GM23338 (cell line): ENCODE data around the gene SLX4.

Source experiments
- CREB1 ChIP-seq: fragments of 250-450 bp; sonication (Bioruptor Pico); IDR thresholded peaks from 2 replicates; pipeline ENCODE4 v1.5.0; 2020; ENCODE audit warnings: low read depth, mild to moderate bottlenecking, moderate library complexity
- EZH2 ChIP-seq: fragments of 200-600 bp; sonication (generic); IDR thresholded peaks from one replicate; pipeline ENCODE4 v1.8.0; 2017; ENCODE audit warnings: antibody characterized with exemption, mild to moderate bottlenecking, low read depth; ENCODE audit not compliant: unreplicated experiment
- EZH2phosphoT487 ChIP-seq: fragments of 200-600 bp; sonication (generic); IDR thresholded peaks from one replicate; pipeline ENCODE4 v1.8.1; 2018; ENCODE audit warnings: antibody characterized with exemption; ENCODE audit not compliant: unreplicated experiment
- JUNB ChIP-seq: IDR thresholded peaks from one replicate; pipeline ENCODE4 v1.6.1; 2016; ENCODE audit warnings: antibody characterized with exemption; ENCODE audit not compliant: unreplicated experiment
- POLR2AphosphoS5 ChIP-seq: IDR thresholded peaks from 2 replicates; pipeline ENCODE4 v1.6.1; 2016; ENCODE audit warnings: antibody characterized with exemption, low read depth
- TF ChIP-seq, protein P1 (sequence below), 2 experiments: fragments of 200-600 bp in 1 of 2; sonication (generic) in 1 of 2; conservative IDR thresholded peaks; 2 replicates each; pipeline versions ENCODE4 v1.5.1 to v1.6.1; 2016 to 2017; ENCODE audit warnings: antibody characterized with exemption in 2 of 2, low read depth in 2 of 2, mild to moderate bottlenecking in 2 of 2, moderate library complexity in 1 of 2
- TF ChIP-seq, protein P2 (sequence below): IDR thresholded peaks from 2 replicates; pipeline ENCODE4 v1.6.1; 2016; ENCODE audit warnings: antibody characterized with exemption
- TF ChIP-seq, protein P3 (sequence below): IDR thresholded peaks from one replicate; pipeline ENCODE4 v1.6.1; 2018; ENCODE audit warnings: antibody characterized with exemption; ENCODE audit not compliant: unreplicated experiment

DNA sequence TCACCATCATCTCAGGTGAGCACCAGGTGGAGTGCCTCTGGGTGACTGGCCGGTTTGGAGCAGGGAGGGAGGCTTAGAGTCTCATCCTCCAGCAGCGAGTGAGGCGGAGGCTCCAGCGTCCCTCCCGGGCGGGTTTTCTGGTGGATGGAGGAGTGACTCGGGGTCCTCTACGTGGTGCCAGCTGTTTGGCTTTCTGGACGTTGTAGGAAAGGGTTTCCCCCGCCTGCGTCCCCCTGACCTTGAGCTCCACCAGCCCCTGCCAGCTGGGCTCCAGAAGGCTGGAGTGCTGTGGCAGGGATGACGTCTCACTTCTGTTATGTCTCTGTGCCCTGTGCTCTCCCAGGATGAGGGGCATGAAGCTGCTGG, 43.6 kb upstream of the SLX4 start:
- TF ChIP-seq, protein P1, sequence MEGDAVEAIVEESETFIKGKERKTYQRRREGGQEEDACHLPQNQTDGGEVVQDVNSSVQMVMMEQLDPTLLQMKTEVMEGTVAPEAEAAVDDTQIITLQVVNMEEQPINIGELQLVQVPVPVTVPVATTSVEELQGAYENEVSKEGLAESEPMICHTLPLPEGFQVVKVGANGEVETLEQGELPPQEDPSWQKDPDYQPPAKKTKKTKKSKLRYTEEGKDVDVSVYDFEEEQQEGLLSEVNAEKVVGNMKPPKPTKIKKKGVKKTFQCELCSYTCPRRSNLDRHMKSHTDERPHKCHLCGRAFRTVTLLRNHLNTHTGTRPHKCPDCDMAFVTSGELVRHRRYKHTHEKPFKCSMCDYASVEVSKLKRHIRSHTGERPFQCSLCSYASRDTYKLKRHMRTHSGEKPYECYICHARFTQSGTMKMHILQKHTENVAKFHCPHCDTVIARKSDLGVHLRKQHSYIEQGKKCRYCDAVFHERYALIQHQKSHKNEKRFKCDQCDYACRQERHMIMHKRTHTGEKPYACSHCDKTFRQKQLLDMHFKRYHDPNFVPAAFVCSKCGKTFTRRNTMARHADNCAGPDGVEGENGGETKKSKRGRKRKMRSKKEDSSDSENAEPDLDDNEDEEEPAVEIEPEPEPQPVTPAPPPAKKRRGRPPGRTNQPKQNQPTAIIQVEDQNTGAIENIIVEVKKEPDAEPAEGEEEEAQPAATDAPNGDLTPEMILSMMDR (conservative IDR thresholded peaks at IDR 0.05; ENCODE audit: low read depth in 2 of 2): no peak
- TF ChIP-seq EZH2phosphoT487 (no peak), CREB1 (CRISPR knock-in tag) (no peak), POLR2AphosphoS5 (no peak), EZH2 (no peak), JUNB (no peak)
- TF ChIP-seq, protein P2, sequence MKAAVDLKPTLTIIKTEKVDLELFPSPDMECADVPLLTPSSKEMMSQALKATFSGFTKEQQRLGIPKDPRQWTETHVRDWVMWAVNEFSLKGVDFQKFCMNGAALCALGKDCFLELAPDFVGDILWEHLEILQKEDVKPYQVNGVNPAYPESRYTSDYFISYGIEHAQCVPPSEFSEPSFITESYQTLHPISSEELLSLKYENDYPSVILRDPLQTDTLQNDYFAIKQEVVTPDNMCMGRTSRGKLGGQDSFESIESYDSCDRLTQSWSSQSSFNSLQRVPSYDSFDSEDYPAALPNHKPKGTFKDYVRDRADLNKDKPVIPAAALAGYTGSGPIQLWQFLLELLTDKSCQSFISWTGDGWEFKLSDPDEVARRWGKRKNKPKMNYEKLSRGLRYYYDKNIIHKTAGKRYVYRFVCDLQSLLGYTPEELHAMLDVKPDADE: no peak
- TF ChIP-seq, protein P3, sequence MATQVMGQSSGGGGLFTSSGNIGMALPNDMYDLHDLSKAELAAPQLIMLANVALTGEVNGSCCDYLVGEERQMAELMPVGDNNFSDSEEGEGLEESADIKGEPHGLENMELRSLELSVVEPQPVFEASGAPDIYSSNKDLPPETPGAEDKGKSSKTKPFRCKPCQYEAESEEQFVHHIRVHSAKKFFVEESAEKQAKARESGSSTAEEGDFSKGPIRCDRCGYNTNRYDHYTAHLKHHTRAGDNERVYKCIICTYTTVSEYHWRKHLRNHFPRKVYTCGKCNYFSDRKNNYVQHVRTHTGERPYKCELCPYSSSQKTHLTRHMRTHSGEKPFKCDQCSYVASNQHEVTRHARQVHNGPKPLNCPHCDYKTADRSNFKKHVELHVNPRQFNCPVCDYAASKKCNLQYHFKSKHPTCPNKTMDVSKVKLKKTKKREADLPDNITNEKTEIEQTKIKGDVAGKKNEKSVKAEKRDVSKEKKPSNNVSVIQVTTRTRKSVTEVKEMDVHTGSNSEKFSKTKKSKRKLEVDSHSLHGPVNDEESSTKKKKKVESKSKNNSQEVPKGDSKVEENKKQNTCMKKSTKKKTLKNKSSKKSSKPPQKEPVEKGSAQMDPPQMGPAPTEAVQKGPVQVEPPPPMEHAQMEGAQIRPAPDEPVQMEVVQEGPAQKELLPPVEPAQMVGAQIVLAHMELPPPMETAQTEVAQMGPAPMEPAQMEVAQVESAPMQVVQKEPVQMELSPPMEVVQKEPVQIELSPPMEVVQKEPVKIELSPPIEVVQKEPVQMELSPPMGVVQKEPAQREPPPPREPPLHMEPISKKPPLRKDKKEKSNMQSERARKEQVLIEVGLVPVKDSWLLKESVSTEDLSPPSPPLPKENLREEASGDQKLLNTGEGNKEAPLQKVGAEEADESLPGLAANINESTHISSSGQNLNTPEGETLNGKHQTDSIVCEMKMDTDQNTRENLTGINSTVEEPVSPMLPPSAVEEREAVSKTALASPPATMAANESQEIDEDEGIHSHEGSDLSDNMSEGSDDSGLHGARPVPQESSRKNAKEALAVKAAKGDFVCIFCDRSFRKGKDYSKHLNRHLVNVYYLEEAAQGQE: no peak
